Neural progenitor cell (in vitro differentiated cells): ENCODE measurements around the gene KERA. TPM values are rescaled to one million over a fixed set of nuclear protein-coding genes. Genes with fewer than 3 reads are reported as not detected.

Experiments
- DNase-seq: peaks from one replicate; pipeline ENCODE4 v3.0.0-alpha.2; 2016; ENCODE audit warnings: low spot score
- H2AFZ ChIP-seq: fragments of 200-600 bp; sonication (generic); replicated peaks from 2 replicates; pipeline ENCODE4 v1.6.1; 2016; ENCODE audit warnings: antibody characterized with exemption
- H3F3A ChIP-seq: fragments of 200-600 bp; sonication (generic); 2 replicates; pipeline ENCODE4 v1.6.1; 2016; ENCODE audit warnings: antibody characterized with exemption, low read depth
- H3K27ac ChIP-seq: fragments of 200-600 bp; sonication (generic); 2 replicates; pipeline ENCODE4 v1.5.1; 2016; ENCODE audit warnings: mild to moderate bottlenecking
- H3K27me3 ChIP-seq: fragments of 200-600 bp; sonication (generic); 2 replicates; pipeline ENCODE4 v1.6.1; 2016; ENCODE audit warnings: mild to moderate bottlenecking, moderate library complexity
- H3K36me3 ChIP-seq: fragments of 200-600 bp; sonication (generic); 2 replicates; pipeline ENCODE4 v1.5.1; 2016
- H3K4me1 ChIP-seq: fragments of 200-600 bp; sonication (generic); 2 replicates; pipeline ENCODE4 v1.6.1; 2016; ENCODE audit warnings: mixed run types
- H3K4me2 ChIP-seq: fragments of 200-600 bp; sonication (generic); 2 replicates; pipeline ENCODE4 v1.6.1; 2016
- H3K4me3 ChIP-seq: fragments of 200-600 bp; sonication (generic); 2 replicates; pipeline ENCODE4 v1.5.1; 2016
- H3K79me2 ChIP-seq: fragments of 200-600 bp; sonication (generic); 2 replicates; pipeline ENCODE4 v1.6.1; 2016; ENCODE audit warnings: low read depth
- H3K9ac ChIP-seq: fragments of 200-600 bp; sonication (generic); 2 replicates; pipeline ENCODE4 v1.6.1; 2016
- H3K9me3 ChIP-seq: fragments of 200-600 bp; sonication (generic); 2 replicates; pipeline ENCODE4 v1.5.1; 2016; ENCODE audit warnings: low read depth
- H4K20me1 ChIP-seq: fragments of 200-600 bp; sonication (generic); 2 replicates; pipeline ENCODE4 v1.6.1; 2016; ENCODE audit warnings: low read depth
- H3K27ac Mint-ChIP-seq: 3 replicates; pipeline ENCODE4 v1.8.0; 2021; ENCODE audit warnings: mixed read lengths
- H3K27me3 Mint-ChIP-seq: 2 replicates; pipeline ENCODE4 v1.8.0; 2022; ENCODE audit warnings: low read depth, mild to moderate bottlenecking, inconsistent platforms, moderate library complexity, mixed read lengths; ENCODE audit not compliant: insufficient read depth
- H3K36me3 Mint-ChIP-seq: 3 replicates; pipeline ENCODE4 v1.8.0; 2021; ENCODE audit warnings: mixed read lengths
- H3K4me1 Mint-ChIP-seq: 3 replicates; pipeline ENCODE4 v1.8.0; 2021; ENCODE audit warnings: mixed read lengths
- H3K4me3 Mint-ChIP-seq: 3 replicates; pipeline ENCODE4 v1.8.0; 2021; ENCODE audit warnings: mild to moderate bottlenecking, moderate library complexity, mixed read lengths
- H3K9me3 Mint-ChIP-seq: 3 replicates; pipeline ENCODE4 v1.8.0; 2020; ENCODE audit warnings: mixed read lengths
- EZH2 ChIP-seq: fragments of 200-600 bp; sonication (generic); IDR thresholded peaks from 2 replicates; pipeline ENCODE4 v1.6.1; 2017; ENCODE audit warnings: antibody characterized with exemption, mild to moderate bottlenecking, moderate library complexity
- EZH2phosphoT487 ChIP-seq: fragments of 200-600 bp; sonication (generic); IDR thresholded peaks from 2 replicates; pipeline ENCODE4 v1.6.1; 2017; ENCODE audit warnings: antibody characterized with exemption
- total RNA-seq: library from RNA; depleted of rRNA; stranded (reverse); fragments of >200 nt; gene quantifications from 2 replicates; pipeline ENCODE4 v1.2.3, GENCODE V29; 2015; ENCODE audit warnings: low replicate concordance
- TF ChIP-seq, protein P1 (sequence below): fragments of 200-600 bp; sonication (generic); IDR thresholded peaks from 2 replicates; pipeline ENCODE4 v1.5.1; 2017; ENCODE audit warnings: antibody characterized with exemption, mild to moderate bottlenecking

Gene KERA
- total RNA-seq, 1 donor from 2014 or later = not detected

DNA sequence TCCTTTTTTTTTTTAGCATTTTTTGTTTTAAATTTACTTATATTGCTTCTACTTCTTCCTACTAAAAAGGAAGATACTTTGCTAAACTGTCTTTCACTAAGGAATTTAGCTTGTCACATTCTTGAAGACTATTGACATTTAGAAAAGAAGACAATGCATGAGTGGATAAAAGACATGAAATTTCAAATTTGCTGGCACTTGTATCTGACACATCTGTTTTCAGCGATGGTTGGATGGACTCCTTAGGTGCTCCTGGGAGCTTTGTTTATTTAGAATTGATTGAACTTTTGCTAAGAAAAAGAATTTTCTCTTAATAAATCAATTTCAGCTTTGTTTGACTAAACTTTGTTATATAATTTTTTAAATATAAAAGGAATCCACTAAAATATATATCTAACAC, 3.3 kb upstream of the KERA start:
- no peaks in the 10 kb centered on the region for H3K79me2 ChIP-seq
- Mint-ChIP-seq H3K4me3 (no peak overlapping the region), H3K27ac (no peak overlapping the region), H3K9me3 (peaks cover 2% of the 10 kb centered on the region), H3K4me1 (peaks cover 5% of the 10 kb centered on the region), H3K36me3 (no peaks in the 10 kb centered on the region), H3K27me3 (no peaks in the 10 kb centered on the region)
- no peaks in the 10 kb centered on the region for H3K36me3 ChIP-seq
- DNase-seq = no peak
- no peaks in the 10 kb centered on the region for H3K27me3 ChIP-seq
- no peaks in the 10 kb centered on the region for H3K9me3 ChIP-seq
- H3K4me2 ChIP-seq = no peak overlapping the region
- no peaks in the 10 kb centered on the region for H3K4me1 ChIP-seq
- no peak for TF ChIP-seq EZH2phosphoT487
- no peak overlapping the region for H3K27ac ChIP-seq
- H3F3A ChIP-seq = no peaks in the 10 kb centered on the region
- H4K20me1 ChIP-seq = no peaks in the 10 kb centered on the region
- no peak overlapping the region for H3K9ac ChIP-seq
- no peak overlapping the region for H2AFZ ChIP-seq
- no peak overlapping the region for H3K4me3 ChIP-seq

GRCh38 chr12:91059211-91059610, 1.4 kb upstream of the KERA start:
- no peaks in the 10 kb centered on the region for H3F3A ChIP-seq
- no peak overlapping the region for H3K4me3 Mint-ChIP-seq

GRCh38 chr12:91058786-91059185, 962 bp upstream of the KERA start:
- no peaks in the 10 kb centered on the region for H3K27me3 Mint-ChIP-seq
- no peak for DNase-seq
- H3K27me3 ChIP-seq = no peaks in the 10 kb centered on the region
- no peak overlapping the region for H3K4me3 Mint-ChIP-seq
- no peak overlapping the region for H2AFZ ChIP-seq
- H3K4me3 ChIP-seq = no peak overlapping the region
- no peak overlapping the region for H3K27ac ChIP-seq
- H4K20me1 ChIP-seq = no peaks in the 10 kb centered on the region
- H3K4me2 ChIP-seq = no peak overlapping the region
- no peaks in the 10 kb centered on the region for H3K9me3 ChIP-seq
- no peaks in the 10 kb centered on the region for H3K79me2 ChIP-seq
- TF ChIP-seq EZH2 (no peak), EZH2phosphoT487 (no peak)
- TF ChIP-seq, protein P1, sequence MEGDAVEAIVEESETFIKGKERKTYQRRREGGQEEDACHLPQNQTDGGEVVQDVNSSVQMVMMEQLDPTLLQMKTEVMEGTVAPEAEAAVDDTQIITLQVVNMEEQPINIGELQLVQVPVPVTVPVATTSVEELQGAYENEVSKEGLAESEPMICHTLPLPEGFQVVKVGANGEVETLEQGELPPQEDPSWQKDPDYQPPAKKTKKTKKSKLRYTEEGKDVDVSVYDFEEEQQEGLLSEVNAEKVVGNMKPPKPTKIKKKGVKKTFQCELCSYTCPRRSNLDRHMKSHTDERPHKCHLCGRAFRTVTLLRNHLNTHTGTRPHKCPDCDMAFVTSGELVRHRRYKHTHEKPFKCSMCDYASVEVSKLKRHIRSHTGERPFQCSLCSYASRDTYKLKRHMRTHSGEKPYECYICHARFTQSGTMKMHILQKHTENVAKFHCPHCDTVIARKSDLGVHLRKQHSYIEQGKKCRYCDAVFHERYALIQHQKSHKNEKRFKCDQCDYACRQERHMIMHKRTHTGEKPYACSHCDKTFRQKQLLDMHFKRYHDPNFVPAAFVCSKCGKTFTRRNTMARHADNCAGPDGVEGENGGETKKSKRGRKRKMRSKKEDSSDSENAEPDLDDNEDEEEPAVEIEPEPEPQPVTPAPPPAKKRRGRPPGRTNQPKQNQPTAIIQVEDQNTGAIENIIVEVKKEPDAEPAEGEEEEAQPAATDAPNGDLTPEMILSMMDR = no peak
- H3F3A ChIP-seq = no peaks in the 10 kb centered on the region
- H3K36me3 ChIP-seq = no peaks in the 10 kb centered on the region
- H3K9ac ChIP-seq = no peak overlapping the region
- peaks cover 8% of the 10 kb centered on the region for H3K4me1 Mint-ChIP-seq
- no peaks in the 10 kb centered on the region for H3K36me3 Mint-ChIP-seq
- H3K9me3 Mint-ChIP-seq = no peaks in the 10 kb centered on the region
- H3K4me1 ChIP-seq = no peaks in the 10 kb centered on the region
- no peak overlapping the region for H3K27ac Mint-ChIP-seq

More at GRCh38 chr12:91059211-91059610, 1.4 kb upstream of the KERA start:
- DNase-seq = no peak
- H3K27me3 Mint-ChIP-seq = no peaks in the 10 kb centered on the region
- Histone ChIP-seq H3K27ac (no peak overlapping the region), H3K9ac (no peak overlapping the region), H4K20me1 (no peaks in the 10 kb centered on the region), H3K27me3 (no peaks in the 10 kb centered on the region), H2AFZ (no peak overlapping the region), H3K4me2 (no peak overlapping the region), H3K36me3 (no peaks in the 10 kb centered on the region), H3K9me3 (no peaks in the 10 kb centered on the region), H3K4me3 (no peak overlapping the region), H3K79me2 (no peaks in the 10 kb centered on the region), H3K4me1 (no peaks in the 10 kb centered on the region)
- no peaks in the 10 kb centered on the region for H3K36me3 Mint-ChIP-seq
- TF ChIP-seq EZH2 = no peak
- TF ChIP-seq, protein P1 = no peak
- TF ChIP-seq EZH2phosphoT487 = no peak
- H3K4me1 Mint-ChIP-seq = peaks cover 5% of the 10 kb centered on the region
- H3K27ac Mint-ChIP-seq = no peak overlapping the region
- H3K9me3 Mint-ChIP-seq = no peaks in the 10 kb centered on the region

DNA sequence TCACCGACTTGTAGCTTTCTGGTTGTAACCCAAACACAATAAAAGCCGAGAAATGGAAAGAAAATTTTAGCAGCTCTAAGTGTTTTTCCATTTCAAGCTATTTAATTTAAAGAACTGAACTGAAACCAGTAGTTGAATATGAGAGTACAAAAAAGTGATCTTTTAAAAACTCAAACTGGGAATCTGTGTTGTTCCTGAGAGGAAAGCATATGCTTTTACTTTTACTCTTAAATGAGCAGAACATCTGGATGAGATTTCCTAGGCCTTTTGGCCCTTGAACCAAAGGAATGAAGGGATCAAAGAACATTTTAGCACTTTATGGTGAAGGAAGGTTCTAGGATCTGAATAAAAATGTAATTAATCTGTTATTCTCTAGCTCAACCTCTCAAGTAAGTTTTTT, 1.3 kb downstream of the KERA start:
- no peak overlapping the region for H3K9ac ChIP-seq
- no peak overlapping the region for H3K4me3 ChIP-seq
- no peaks in the 10 kb centered on the region for H3K9me3 ChIP-seq
- no peaks in the 10 kb centered on the region for H3K9me3 Mint-ChIP-seq
- no peak overlapping the region for H3K4me2 ChIP-seq
- H3F3A ChIP-seq = no peaks in the 10 kb centered on the region
- no peak for DNase-seq
- no peaks in the 10 kb centered on the region for H3K36me3 Mint-ChIP-seq
- no peaks in the 10 kb centered on the region for H3K27me3 ChIP-seq
- TF ChIP-seq, protein P1 = no peak
- TF ChIP-seq EZH2 (no peak), EZH2phosphoT487 (no peak)
- H3K4me1 Mint-ChIP-seq = peaks cover 8% of the 10 kb centered on the region
- no peaks in the 10 kb centered on the region for H3K79me2 ChIP-seq
- H3K27ac ChIP-seq = no peak overlapping the region
- H3K27ac Mint-ChIP-seq = no peak overlapping the region
- no peaks in the 10 kb centered on the region for H3K36me3 ChIP-seq
- no peaks in the 10 kb centered on the region for H4K20me1 ChIP-seq
- no peak overlapping the region for H2AFZ ChIP-seq
- H3K4me3 Mint-ChIP-seq = no peak overlapping the region
- no peaks in the 10 kb centered on the region for H3K4me1 ChIP-seq
- H3K27me3 Mint-ChIP-seq = no peaks in the 10 kb centered on the region
